A549 (cell line): Measurements from ENCODE around the gene OTOG. TPM values are rescaled to one million over a fixed set of nuclear protein-coding genes. Genes with fewer than 3 reads are reported as not detected.

Source experiments
- ATAC-seq, 2 experiments: fragments of 200-7000 bp in 1 of 2; fragments of >200 bp in 1 of 2; cut with Nextera tagmentation in 1 of 2; cut with Tn5 transposase in 1 of 2; 3 replicates each; pipeline versions ENCODE4 v1.8.0 to v1.9.1; 2018 to 2020; ENCODE audit warnings: mild to moderate bottlenecking in 1 of 2, moderate library complexity in 1 of 2
- CTCF ChIA-PET: fragments of 300-600 bp; sonication (Branson Sonifier 250); formaldehyde crosslinking; extraction: SDS; loops from one replicate; lab custom pipeline; 2021; ENCODE audit warnings: antibody characterized with exemption, inconsistent platforms; lab: Yijun Ruan, JAX
- POLR2A ChIA-PET: fragments of 350-600 bp; formaldehyde crosslinking; extraction: SDS; loops from one replicate; lab custom pipeline; 2021; ENCODE audit warnings: antibody characterized with exemption, inconsistent platforms; lab: Yijun Ruan, JAX
- DNase-seq, 2 experiments: peaks; one replicate each; pipeline versions ENCODE4 v3.0.0 to v3.0.0-alpha.2; 2011 to 2016; ENCODE audit warnings: low read depth in 1 of 2, low spot score in 1 of 2
- FAIRE-seq: peaks from 2 replicates; lab custom pipeline; 2011; peaks lifted over from hg19 to GRCh38; lab: Jason Lieb, UNC
- H3K27ac ChIP-seq, 2 experiments: fragments of >200 bp; sonication (Bioruptor Twin); formaldehyde crosslinking; 3 replicates each; pipeline ENCODE4 v1.5.1; 2016 to 2017
- H3K4me1 ChIP-seq: fragments of >200 bp; sonication (Bioruptor Twin); formaldehyde crosslinking; 3 replicates; pipeline ENCODE4 v1.6.1; 2016
- H3K4me2 ChIP-seq: fragments of >200 bp; sonication (Bioruptor Twin); formaldehyde crosslinking; 3 replicates; pipeline ENCODE4 v1.6.1; 2016
- H3K4me3 ChIP-seq: fragments of >200 bp; sonication (Bioruptor Twin); formaldehyde crosslinking; 3 replicates; pipeline ENCODE4 v1.5.1; 2016
- H3K9me3 ChIP-seq: fragments of >200 bp; sonication (Bioruptor Twin); formaldehyde crosslinking; 3 replicates; pipeline ENCODE4 v1.6.1; 2016
- BHLHE40 ChIP-seq: IDR thresholded peaks from 2 replicates; pipeline ENCODE4 v1.6.1; 2012; ENCODE audit warnings: low read depth, low read length, inconsistent platforms
- CEBPB ChIP-seq, 2 experiments: fragments of >200 bp in 1 of 2; sonication (Bioruptor Twin) in 1 of 2; formaldehyde crosslinking in 1 of 2; IDR thresholded peaks; 2 replicates each; pipeline ENCODE4 v1.6.1; 2012 to 2016
- CTCF ChIP-seq: fragments of >200 bp; sonication (Bioruptor Twin); formaldehyde crosslinking; IDR thresholded peaks from 3 replicates; pipeline ENCODE4 v1.5.1; 2016
- EP300 ChIP-seq, 2 experiments: fragments of >200 bp; sonication (Bioruptor Twin); formaldehyde crosslinking; IDR thresholded peaks; 2 replicates in 1 of 2; 3 replicates in 1 of 2; pipeline ENCODE4 v1.6.1; 2016 to 2017
- FOXS1 ChIP-seq: fragments of 250-450 bp; sonication (Bioruptor Pico); IDR thresholded peaks from 2 replicates; pipeline ENCODE4 v1.5.0; 2020; ENCODE audit warnings: mild to moderate bottlenecking, moderate library complexity
- GATA3 ChIP-seq: IDR thresholded peaks from 2 replicates; pipeline ENCODE4 v1.6.1; 2012; ENCODE audit warnings: borderline replicate concordance
- HES2 ChIP-seq: fragments of >200 bp; sonication (Bioruptor Twin); formaldehyde crosslinking; IDR thresholded peaks from 2 replicates; pipeline ENCODE4 v1.6.1; 2016
- HMGXB4 ChIP-seq: fragments of 250-450 bp; sonication (Bioruptor Pico); IDR thresholded peaks from 2 replicates; pipeline ENCODE4 v1.5.0; 2021; ENCODE audit warnings: mild to moderate bottlenecking, moderate library complexity, borderline replicate concordance
- HOXB5 ChIP-seq: fragments of 250-450 bp; sonication (Bioruptor Pico); IDR thresholded peaks from 2 replicates; pipeline ENCODE4 v1.5.0; 2020; ENCODE audit warnings: mild to moderate bottlenecking, moderate library complexity
- MAX ChIP-seq: IDR thresholded peaks from 2 replicates; pipeline ENCODE4 v1.6.1; 2012
- PBX3 ChIP-seq: IDR thresholded peaks from 2 replicates; pipeline ENCODE4 v1.6.1; 2012
- RAD21 ChIP-seq, 2 experiments: fragments of >200 bp in 1 of 2; sonication (Bioruptor Twin) in 1 of 2; formaldehyde crosslinking in 1 of 2; IDR thresholded peaks in 1 of 2; conservative IDR thresholded peaks in 1 of 2; 2 replicates in 1 of 2; 3 replicates in 1 of 2; pipeline ENCODE4 v1.6.1; 2012 to 2018; ENCODE audit warnings: inconsistent platforms in 1 of 2
- SMC3 ChIP-seq: fragments of >200 bp; sonication (Bioruptor Twin); formaldehyde crosslinking; IDR thresholded peaks from 3 replicates; pipeline ENCODE4 v1.6.1; 2018; ENCODE audit warnings: inconsistent platforms
- SREBF2 ChIP-seq: fragments of 450-650 bp; IDR thresholded peaks from 2 replicates; pipeline ENCODE4 v1.6.1; 2014; ENCODE audit warnings: mild to moderate bottlenecking, moderate library complexity
- USF2 ChIP-seq: fragments of 450-650 bp; IDR thresholded peaks from 2 replicates; pipeline ENCODE4 v1.6.1; 2014; ENCODE audit warnings: antibody characterized with exemption
- WGBS: methylation state at CpG from one replicate; pipeline ENCODE4 v1.1.6; 2017; ENCODE audit errors: missing lambda C conversion rate; 5-methylcytosine and 5-hydroxymethylcytosine counted together
- polyA plus RNA-seq, 4 experiments: library from polyadenylated mRNA; depleted of rRNA in 3 of 4; stranded (reverse); fragments of >200 nt; fragmentation: RNase III in 1 of 4; extraction: RNeasy Plus Mini Kit Qiagen cat#74134 plus additional on column Dnase treatment in 1 of 4; gene quantifications; 2 replicates in 3 of 4; 3 replicates in 1 of 4; pipeline ENCODE4 v1.2.3, GENCODE V29; 2011 to 2017

The OTOG gene
- polyA plus RNA-seq, 2 of the 4 experiments (the other 2 are of a cell fraction), result not detected

- no peaks in the 10 kb centered on the region for H3K9me3 ChIP-seq
- no peak overlapping the region for H3K27ac ChIP-seq
- CTCF ChIA-PET, result interaction anchor here (0.6 to 45.8 kb wide), 43 partner anchors 9 to 591 kb away, joined by 3 to 1119 read pairs (median 5); partner anchors contain the start of genes KCNJ11, OTOG and USH1C
- TF ChIP-seq HES2 (no peak), GATA3 (no peak), FOXS1 (CRISPR knock-in tag) (no peak), SREBF2 (no peak), PBX3 (no peak), USF2 (no peak), HOXB5 (CRISPR knock-in tag) (no peak), EP300 (IDR thresholded peaks at IDR 0.05) (no peak), MAX (no peak), HMGXB4 (no peak)
- FAIRE-seq, result no peak
- no peak overlapping the region for H3K4me3 ChIP-seq
- no peak for DNase-seq
- H3K4me2 ChIP-seq, result no peak overlapping the region
- POLR2A ChIA-PET, result interaction anchor here (0.7 kb wide), 1 partner anchor 32 kb away, joined by 3 read pairs; no protein-coding TSS in a partner anchor
- peaks cover 6% of the 10 kb centered on the region; the same call in 2 of the 3 replicates for H3K4me1 ChIP-seq
- WGBS, result 43% methylated on average over 3 of the region's 3 CpGs
- no peak for ATAC-seq
These were observed 19.4 kb upstream of the OTOG start for GRCh38 chr11:17527628-17527995.

GRCh38 chr11:17528181-17528691 is 18.8 kb upstream of the OTOG start:
- 53% methylated on average over 8 of the region's 9 CpGs for WGBS
- Histone ChIP-seq H3K9me3 (no peaks in the 10 kb centered on the region), H3K27ac (no peak overlapping the region), H3K4me3 (no peak overlapping the region), H3K4me1 (peaks cover 6% of the 10 kb centered on the region; the same call in 2 of the 3 replicates), H3K4me2 (no peak overlapping the region)
- FAIRE-seq (no peak), ATAC-seq (peak; percentile 89 to 97), DNase-seq (peak; percentile 42 to 88)
- CTCF ChIA-PET, result interaction anchor here (0.6 to 45.8 kb wide), 48 partner anchors 10 to 664 kb away, joined by 3 to 1119 read pairs (median 5); partner anchors contain the start of genes KCNJ11, OTOG and USH1C
- POLR2A ChIA-PET, result interaction anchor here (0.7 to 0.8 kb wide), 2 partner anchors 31 to 175 kb away, joined by 3 to 4 read pairs; no protein-coding TSS in a partner anchor
- TF ChIP-seq SMC3 (peak; percentile 66), CEBPB (IDR thresholded peaks at IDR 0.05) (no peak), RAD21 (conservative IDR thresholded peaks at IDR 0.05 in 1 of 2, IDR thresholded peaks at IDR 0.05 in 1 of 2) (peak; percentile 74 to 77), CTCF (peak; percentile 79), BHLHE40 (no peak)
- TF ChIP-seq, all 56 proteins: peak for 3
